Neural cell (in vitro differentiated cells): ENCODE data around the gene RGS7BP. TPM values are rescaled to one million over a fixed set of nuclear protein-coding genes. Genes with fewer than 3 reads are reported as not detected.
A peak's percentile ranks its signal among the peaks of the same experiment; 100 is the strongest.

Experiments
- H2AFZ ChIP-seq: fragments of 200-600, 300-800 bp; sonication (generic), shearing (Covaris generic); 2 replicates; pipeline ENCODE4 v1.6.0; 2014; ENCODE audit warnings: low read depth, mild to moderate bottlenecking, antibody characterized with exemption, low read length, moderate library complexity
- H3F3A ChIP-seq: fragments of 200-600 bp; shearing (Covaris generic); 2 replicates; pipeline ENCODE4 v1.6.1; 2016; ENCODE audit warnings: mild to moderate bottlenecking, moderate library complexity, mixed read lengths, antibody characterized with exemption, low read length; ENCODE audit not compliant: insufficient read depth, poor library complexity, severe bottlenecking
- H3K27ac ChIP-seq: fragments of 200-600, 300-800 bp; sonication (generic), shearing (Covaris generic); 2 replicates; pipeline ENCODE4 v1.5.1; 2014; ENCODE audit warnings: mild to moderate bottlenecking, low read length, moderate library complexity
- H3K27me3 ChIP-seq: fragments of 300-800, 200-600 bp; sonication (generic), shearing (Covaris generic); 2 replicates; pipeline ENCODE4 v1.6.0; 2014; ENCODE audit warnings: mild to moderate bottlenecking, low read depth, low read length, moderate library complexity; ENCODE audit not compliant: insufficient read depth
- H3K36me3 ChIP-seq: fragments of 300-800, 200-600 bp; sonication (generic), shearing (Covaris generic); 2 replicates; pipeline ENCODE4 v1.5.1; 2014; ENCODE audit warnings: mild to moderate bottlenecking, antibody characterized with exemption, low read length, moderate library complexity; ENCODE audit not compliant: insufficient read depth
- H3K4me2 ChIP-seq: fragments of 300-800, 200-600 bp; sonication (generic), shearing (Covaris generic); 2 replicates; pipeline ENCODE4 v1.6.0; 2014; ENCODE audit warnings: mild to moderate bottlenecking, low read length
- H3K4me3 ChIP-seq: fragments of 300-800, 200-600 bp; sonication (generic), shearing (Covaris generic); 2 replicates; pipeline ENCODE4 v1.5.1; 2014; ENCODE audit warnings: mild to moderate bottlenecking, low read length, moderate library complexity
- H3K79me2 ChIP-seq: fragments of 200-600 bp; shearing (Covaris generic); replicated peaks from 2 replicates; pipeline ENCODE4 v1.6.0; 2014; ENCODE audit warnings: mild to moderate bottlenecking, low read length, moderate library complexity; ENCODE audit not compliant: insufficient read depth
- H3K9ac ChIP-seq: fragments of 300-800, 200-600 bp; sonication (generic), shearing (Covaris generic); 2 replicates; pipeline ENCODE4 v1.6.1; 2016; ENCODE audit warnings: mild to moderate bottlenecking, low read length, mixed read lengths
- H3K9me2 ChIP-seq: fragments of 200-600 bp; shearing (Covaris generic); 2 replicates; pipeline ENCODE4 v1.6.1; 2016; ENCODE audit warnings: mild to moderate bottlenecking, low read length, mixed read lengths; ENCODE audit not compliant: insufficient read depth
- H3K9me3 ChIP-seq: fragments of 200-600, 300-800 bp; sonication (generic), shearing (Covaris generic); 2 replicates; pipeline ENCODE4 v1.6.1; 2016; ENCODE audit warnings: mild to moderate bottlenecking, mixed run types, low read length, moderate library complexity, mixed read lengths
- H4K20me1 ChIP-seq: fragments of 200-600 bp; shearing (Covaris generic); 2 replicates; pipeline ENCODE4 v1.6.1; 2016; ENCODE audit warnings: mild to moderate bottlenecking, mixed run types; ENCODE audit not compliant: insufficient read depth
- EP300 ChIP-seq: fragments of 450-650 bp; conservative IDR thresholded peaks from 2 replicates; pipeline ENCODE4 v1.6.1; 2014; ENCODE audit warnings: antibody characterized with exemption, mild to moderate bottlenecking, moderate library complexity; ENCODE audit not compliant: poor library complexity, severe bottlenecking
- EZH2 ChIP-seq: fragments of 200-600, 300-800 bp; shearing (Covaris generic), sonication (generic); IDR thresholded peaks from 2 replicates; pipeline ENCODE4 v1.6.1; 2014; ENCODE audit warnings: antibody characterized with exemption, low read length, borderline replicate concordance, mild to moderate bottlenecking; ENCODE audit not compliant: insufficient read depth, poor library complexity, severe bottlenecking
- MXI1 ChIP-seq: fragments of 450-650 bp; conservative IDR thresholded peaks from 2 replicates; pipeline ENCODE4 v1.6.1; 2014; ENCODE audit warnings: antibody characterized with exemption, mild to moderate bottlenecking; ENCODE audit not compliant: poor library complexity, severe bottlenecking
- POLR2AphosphoS5 ChIP-seq: IDR thresholded peaks from 2 replicates; pipeline ENCODE4 v1.6.1; 2012
- RAD21 ChIP-seq: fragments of 450-650 bp; conservative IDR thresholded peaks from 2 replicates; pipeline ENCODE4 v1.6.1; 2014; ENCODE audit warnings: antibody characterized with exemption, mild to moderate bottlenecking, moderate library complexity
- REST ChIP-seq: IDR thresholded peaks from 2 replicates; pipeline ENCODE4 v1.6.1; 2012; ENCODE audit warnings: borderline replicate concordance
- SMC3 ChIP-seq: fragments of 450-650 bp; conservative IDR thresholded peaks from 2 replicates; pipeline ENCODE4 v1.6.1; 2014; ENCODE audit warnings: antibody characterized with exemption, mild to moderate bottlenecking, moderate library complexity; ENCODE audit not compliant: poor library complexity
- TAF1 ChIP-seq: IDR thresholded peaks from 2 replicates; pipeline ENCODE4 v1.6.1; 2012; ENCODE audit warnings: low read depth
- polyA plus RNA-seq: library from polyadenylated mRNA; depleted of rRNA; stranded (reverse); fragments of >200 nt; gene quantifications from 2 replicates; pipeline ENCODE4 v1.2.3, GENCODE V29; 2014
- TF ChIP-seq, protein P1 (sequence below): fragments of 450-650 bp; IDR thresholded peaks from 2 replicates; pipeline ENCODE4 v1.5.1; 2014; ENCODE audit warnings: antibody characterized with exemption, mild to moderate bottlenecking, moderate library complexity; ENCODE audit not compliant: poor library complexity, severe bottlenecking

The RGS7BP gene
- polyA plus RNA-seq, 1 donor from 2014 or later: 9.5 TPM

GRCh38 chr5:64506567-64507263 lies 900 bp downstream of the RGS7BP start:
- H3K4me2 ChIP-seq: peak overlapping the region; percentile 95
- peak overlapping the region; percentile 97 for H3K9ac ChIP-seq
- TF ChIP-seq POLR2AphosphoS5: no peak
- TF ChIP-seq RAD21: peak; percentile 6
- TF ChIP-seq, protein P1, sequence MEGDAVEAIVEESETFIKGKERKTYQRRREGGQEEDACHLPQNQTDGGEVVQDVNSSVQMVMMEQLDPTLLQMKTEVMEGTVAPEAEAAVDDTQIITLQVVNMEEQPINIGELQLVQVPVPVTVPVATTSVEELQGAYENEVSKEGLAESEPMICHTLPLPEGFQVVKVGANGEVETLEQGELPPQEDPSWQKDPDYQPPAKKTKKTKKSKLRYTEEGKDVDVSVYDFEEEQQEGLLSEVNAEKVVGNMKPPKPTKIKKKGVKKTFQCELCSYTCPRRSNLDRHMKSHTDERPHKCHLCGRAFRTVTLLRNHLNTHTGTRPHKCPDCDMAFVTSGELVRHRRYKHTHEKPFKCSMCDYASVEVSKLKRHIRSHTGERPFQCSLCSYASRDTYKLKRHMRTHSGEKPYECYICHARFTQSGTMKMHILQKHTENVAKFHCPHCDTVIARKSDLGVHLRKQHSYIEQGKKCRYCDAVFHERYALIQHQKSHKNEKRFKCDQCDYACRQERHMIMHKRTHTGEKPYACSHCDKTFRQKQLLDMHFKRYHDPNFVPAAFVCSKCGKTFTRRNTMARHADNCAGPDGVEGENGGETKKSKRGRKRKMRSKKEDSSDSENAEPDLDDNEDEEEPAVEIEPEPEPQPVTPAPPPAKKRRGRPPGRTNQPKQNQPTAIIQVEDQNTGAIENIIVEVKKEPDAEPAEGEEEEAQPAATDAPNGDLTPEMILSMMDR: peak; percentile 5
- TF ChIP-seq MXI1: no peak
- peaks cover 2% of the 10 kb centered on the region for H3K36me3 ChIP-seq
- H3K9me3 ChIP-seq: no peaks in the 10 kb centered on the region
- no peaks in the 10 kb centered on the region for H3K27me3 ChIP-seq
- no peaks in the 10 kb centered on the region for H4K20me1 ChIP-seq
- peak overlapping the region; percentile 63 for H2AFZ ChIP-seq
- no peaks in the 10 kb centered on the region for H3K9me2 ChIP-seq
- peak overlapping the region; percentile 94 for H3K4me3 ChIP-seq
- peaks cover 6% of the 10 kb centered on the region for H3F3A ChIP-seq
- H3K79me2 ChIP-seq: peaks cover 36% of the 10 kb centered on the region
- H3K27ac ChIP-seq: peak overlapping the region; percentile 95

DNA sequence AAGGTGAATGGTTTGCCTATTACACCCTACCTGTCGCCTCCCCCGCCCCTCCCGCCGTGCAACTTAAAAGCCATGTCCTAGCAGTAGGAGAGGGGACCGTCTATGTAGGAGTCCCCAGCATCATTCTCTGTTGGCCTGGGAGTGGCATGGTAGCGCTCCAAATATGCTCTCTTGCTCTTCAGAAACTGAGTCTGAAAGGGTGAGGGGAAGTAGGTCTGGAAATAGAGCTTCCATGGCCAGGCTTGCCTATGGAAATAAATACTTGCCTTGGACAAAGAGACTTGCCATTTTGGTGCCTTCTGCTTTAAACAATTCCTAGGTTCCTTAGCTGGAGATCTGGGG lies 1.4 kb downstream of the RGS7BP start:
- Histone ChIP-seq H3K27ac (peak overlapping the region; percentile 95), H3K36me3 (peaks cover 7% of the 10 kb centered on the region), H3F3A (peaks cover 6% of the 10 kb centered on the region), H3K4me2 (peak overlapping the region; percentile 95), H3K9ac (peak overlapping the region; percentile 97), H3K9me2 (no peaks in the 10 kb centered on the region), H4K20me1 (no peaks in the 10 kb centered on the region), H3K27me3 (no peaks in the 10 kb centered on the region), H3K9me3 (no peaks in the 10 kb centered on the region), H2AFZ (peak overlapping the region; percentile 63), H3K79me2 (peaks cover 36% of the 10 kb centered on the region), H3K4me3 (peak overlapping the region; percentile 94)
- no peak for TF ChIP-seq EZH2
- TF ChIP-seq MXI1: no peak
- TF ChIP-seq SMC3: no peak
- TF ChIP-seq, protein P1: no peak
- TF ChIP-seq RAD21: no peak
- TF ChIP-seq POLR2AphosphoS5: no peak
- TF ChIP-seq REST: no peak
- TF ChIP-seq TAF1: no peak
- TF ChIP-seq EP300: no peak
